GM12875 (cell line): ENCODE data around the gene SF3B5.

ENCODE experiments used
- H3K4me3 ChIP-seq: one replicate; pipeline ENCODE4 v1.5.1; 2011; ENCODE audit warnings: low read depth, low read length, control low read depth
- CTCF ChIP-seq: IDR thresholded peaks from 2 replicates; pipeline ENCODE4 v1.5.1; 2011; ENCODE audit warnings: low read depth, mild to moderate bottlenecking, control low read depth, inconsistent platforms, low read length, moderate library complexity, borderline replicate concordance; ENCODE audit not compliant: insufficient read depth

SF3B5 gene

GRCh38 chr6:144110210-144110609 lies 14.8 kb upstream of the SF3B5 start:
- no peak overlapping the region for H3K4me3 ChIP-seq
- TF ChIP-seq CTCF, result no peak

GRCh38 chr6:144106206-144106605 lies 10.8 kb upstream of the SF3B5 start:
- no peak for TF ChIP-seq CTCF
- no peak overlapping the region for H3K4me3 ChIP-seq

GRCh38 chr6:144104898-144105487 lies 9.6 kb upstream of the SF3B5 start:
- no peak overlapping the region for H3K4me3 ChIP-seq
- peak; percentile 27; the same call in 1 of the 2 replicates for TF ChIP-seq CTCF

- TF ChIP-seq CTCF, result no peak
Measured at GRCh38 chr6:144104488-144104887, 9.1 kb upstream of the SF3B5 start.

GRCh38 chr6:144103026-144103563 lies 7.7 kb upstream of the SF3B5 start:
- no peak overlapping the region for H3K4me3 ChIP-seq
- TF ChIP-seq CTCF, result no peak

More at GRCh38 chr6:144104488-144104887, 9.1 kb upstream of the SF3B5 start:
- H3K4me3 ChIP-seq, result no peak overlapping the region

GRCh38 chr6:144098993-144099392 lies 3.6 kb upstream of the SF3B5 start:
- TF ChIP-seq CTCF, result no peak
- no peak overlapping the region for H3K4me3 ChIP-seq

GRCh38 chr6:144094731-144095133 lies 641 bp downstream of the SF3B5 start:
- TF ChIP-seq CTCF, result no peak
- H3K4me3 ChIP-seq, result peak overlapping the region; percentile 78
